Amniotic stem cell (primary cell): Measurements from ENCODE around the gene DAB2.

Experiments used
- DNase-seq: peaks from one replicate; lab custom pipeline; 2025; lab: John Stamatoyannopoulos, UW

Gene DAB2

GRCh38 chr5:39381376-39381775, 43.4 kb downstream of the DAB2 start:
- DNase-seq, result no peak

GRCh38 chr5:39379693-39380092, 45.1 kb downstream of the DAB2 start:
- DNase-seq, result no peak

GRCh38 chr5:39377613-39378012, 47.2 kb downstream of the DAB2 start:
- DNase-seq, result no peak

GRCh38 chr5:39376293-39376714, 48.5 kb downstream of the DAB2 start:
- no peak for DNase-seq

- DNase-seq, result no peak
Measured at GRCh38 chr5:39373791-39374190, 51.0 kb downstream of the DAB2 start.

GRCh38 chr5:39371367-39371635, 53.5 kb downstream of the DAB2 start:
- DNase-seq, result no peak

GRCh38 chr5:39370555-39371366, 54.0 kb downstream of the DAB2 start:
- DNase-seq, result no peak

GRCh38 chr5:39369123-39369815, 55.5 kb downstream of the DAB2 start:
- DNase-seq, result no peak

- DNase-seq, result no peak
Measured at GRCh38 chr5:39368116-39368515, 56.7 kb downstream of the DAB2 start.

GRCh38 chr5:39367711-39368110, 57.1 kb downstream of the DAB2 start:
- DNase-seq, result no peak

GRCh38 chr5:39364367-39364766, 60.4 kb downstream of the DAB2 start, which contains the start of gene C9:
C9 (minus strand) TSS chr5:39364495; CDS start chr5:39364464, 31 bp downstream.
- DNase-seq, result no peak

- DNase-seq, result no peak
Measured at GRCh38 chr5:39363217-39363616, 61.6 kb downstream of the DAB2 start.

- DNase-seq, result no peak
Measured at GRCh38 chr5:39362646-39363045, 62.1 kb downstream of the DAB2 start.

GRCh38 chr5:39361306-39361705, 63.5 kb downstream of the DAB2 start:
- DNase-seq, result no peak

- no peak for DNase-seq
Measured at GRCh38 chr5:39360471-39361111, 64.2 kb downstream of the DAB2 start.

GRCh38 chr5:39356263-39356662, 68.5 kb downstream of the DAB2 start:
- no peak for DNase-seq

GRCh38 chr5:39355324-39355723, 69.5 kb downstream of the DAB2 start:
- DNase-seq, result no peak

- DNase-seq, result no peak
Measured at GRCh38 chr5:39353717-39354399, 70.9 kb downstream of the DAB2 start.

GRCh38 chr5:39352951-39353350, 71.8 kb downstream of the DAB2 start:
- no peak for DNase-seq

GRCh38 chr5:39352170-39352569, 72.6 kb downstream of the DAB2 start:
- DNase-seq, result no peak

- DNase-seq, result no peak
Measured at GRCh38 chr5:39349484-39349883, 75.3 kb downstream of the DAB2 start.

GRCh38 chr5:39342460-39342859, 82.3 kb downstream of the DAB2 start:
- no peak for DNase-seq

GRCh38 chr5:39341896-39342295, 82.9 kb downstream of the DAB2 start:
- no peak for DNase-seq
